ENCODE measurements around the gene SIK3.

DNA sequence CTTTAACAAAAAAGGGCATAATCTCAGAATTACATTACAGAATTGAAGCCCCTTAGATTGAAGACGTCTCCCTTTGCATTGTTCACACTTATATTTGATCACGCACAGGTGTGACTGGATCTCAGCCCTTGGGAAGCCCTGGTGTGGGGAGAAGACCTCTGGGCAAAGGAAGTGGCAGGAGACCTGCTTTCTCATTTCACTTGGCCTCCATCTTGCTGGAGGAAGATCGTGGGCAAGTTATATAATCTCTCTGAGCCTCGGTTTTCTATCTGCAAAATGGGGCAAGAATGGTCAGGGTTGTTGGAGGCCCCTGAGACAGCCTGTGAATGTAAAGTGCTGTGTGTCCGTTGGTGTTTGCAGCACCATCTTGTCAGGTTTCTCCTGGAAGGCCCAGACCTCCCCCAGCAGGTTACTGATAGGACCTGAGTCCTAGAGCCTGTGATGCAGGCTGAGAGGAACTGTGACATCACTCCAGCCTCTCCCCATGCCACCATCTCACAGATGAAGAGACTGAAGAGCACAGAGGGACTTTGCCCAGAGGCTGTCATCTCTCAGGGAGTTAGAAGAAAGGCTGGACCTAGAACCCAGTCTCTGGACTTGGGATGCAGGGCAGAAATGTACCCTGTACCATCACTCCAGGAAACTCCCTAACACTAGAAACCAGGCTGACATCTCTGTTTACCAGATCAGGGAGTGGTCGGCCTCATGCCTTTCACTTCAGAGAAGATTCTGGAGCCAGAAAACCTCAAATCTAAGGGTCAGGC lies 259.7 kb downstream of the SIK3 start:
- TF ChIP-seq, protein P1, sequence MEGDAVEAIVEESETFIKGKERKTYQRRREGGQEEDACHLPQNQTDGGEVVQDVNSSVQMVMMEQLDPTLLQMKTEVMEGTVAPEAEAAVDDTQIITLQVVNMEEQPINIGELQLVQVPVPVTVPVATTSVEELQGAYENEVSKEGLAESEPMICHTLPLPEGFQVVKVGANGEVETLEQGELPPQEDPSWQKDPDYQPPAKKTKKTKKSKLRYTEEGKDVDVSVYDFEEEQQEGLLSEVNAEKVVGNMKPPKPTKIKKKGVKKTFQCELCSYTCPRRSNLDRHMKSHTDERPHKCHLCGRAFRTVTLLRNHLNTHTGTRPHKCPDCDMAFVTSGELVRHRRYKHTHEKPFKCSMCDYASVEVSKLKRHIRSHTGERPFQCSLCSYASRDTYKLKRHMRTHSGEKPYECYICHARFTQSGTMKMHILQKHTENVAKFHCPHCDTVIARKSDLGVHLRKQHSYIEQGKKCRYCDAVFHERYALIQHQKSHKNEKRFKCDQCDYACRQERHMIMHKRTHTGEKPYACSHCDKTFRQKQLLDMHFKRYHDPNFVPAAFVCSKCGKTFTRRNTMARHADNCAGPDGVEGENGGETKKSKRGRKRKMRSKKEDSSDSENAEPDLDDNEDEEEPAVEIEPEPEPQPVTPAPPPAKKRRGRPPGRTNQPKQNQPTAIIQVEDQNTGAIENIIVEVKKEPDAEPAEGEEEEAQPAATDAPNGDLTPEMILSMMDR (IDR thresholded peaks at IDR 0.05; ENCODE audit: low read length) = no peak
- TF ChIP-seq EZH2 (optimal IDR thresholded peaks at IDR 0.05; ENCODE audit: low read depth, low read length) = no peak

Data from MM.1S (cell line).